ENCODE measurements around the gene SCD5.
"Not testable (repeated sequence)": the region's sequence is repeated elsewhere in the genome, so short reads cannot be mapped to it uniquely, and the experiment has no call there.

Gene SCD5

DNA sequence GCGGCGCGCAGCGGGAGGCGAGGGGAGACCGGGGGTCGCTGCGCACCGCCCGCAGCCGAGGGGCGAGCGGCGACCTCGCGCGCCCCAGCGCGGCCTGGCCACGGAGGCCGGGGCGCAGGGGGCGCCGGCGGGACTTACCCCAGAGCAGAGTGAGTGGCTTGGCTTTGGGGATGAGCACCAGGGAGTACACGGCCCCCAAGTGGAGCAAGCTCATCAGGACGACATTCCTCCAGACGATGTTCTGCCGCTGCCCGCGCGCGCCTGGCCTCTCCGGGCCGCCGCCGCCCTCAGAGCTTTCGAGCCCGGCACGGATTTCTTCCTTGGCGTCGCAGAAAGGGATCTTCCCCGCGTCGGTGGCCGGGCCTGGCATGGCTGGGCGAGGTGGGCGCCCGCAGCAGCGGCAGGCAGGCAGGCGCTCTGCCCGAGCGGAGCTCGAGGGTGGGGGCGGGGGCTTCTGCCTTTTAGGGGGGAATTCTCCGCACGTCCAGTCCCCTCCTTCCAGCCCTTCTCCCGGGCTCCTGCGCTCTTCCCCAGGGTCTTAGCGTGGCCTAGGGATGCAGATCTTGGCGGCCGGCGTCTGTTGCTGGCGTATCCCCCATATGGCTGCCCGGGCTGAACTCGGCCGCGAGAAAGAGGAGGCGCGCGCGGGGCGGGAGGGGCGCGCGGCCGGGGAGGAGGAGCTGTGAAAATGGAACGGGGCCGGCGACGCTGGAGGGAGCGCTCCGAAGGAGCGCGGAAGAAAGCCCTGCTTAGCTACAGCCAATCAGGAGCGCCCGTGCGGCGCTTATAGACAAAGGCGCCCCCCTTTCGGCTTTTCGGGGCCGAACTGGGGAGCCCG lies at the start of gene SCD5:
Gene SCD5, minus strand, starts transcription at position 629 of the 838 bp plus-strand sequence. Its CDS starts 259 bp downstream, at position 370.
- Histone ChIP-seq H3K4me1 (ENCODE audit: insufficient read depth, low read length) (peaks cover 4% of the 10 kb centered on the region; the same call in 1 of the 2 replicates), H3K36me3 (ENCODE audit: insufficient read depth, low read length) (no peaks in the 10 kb centered on the region), H3K9me3 (ENCODE audit: control insufficient read depth, insufficient read depth, low read length) (no peaks in the 10 kb centered on the region), H3K9ac (ENCODE audit: low read depth, low read length) (peak within 1 kb of the TSS; percentile 69)

DNA sequence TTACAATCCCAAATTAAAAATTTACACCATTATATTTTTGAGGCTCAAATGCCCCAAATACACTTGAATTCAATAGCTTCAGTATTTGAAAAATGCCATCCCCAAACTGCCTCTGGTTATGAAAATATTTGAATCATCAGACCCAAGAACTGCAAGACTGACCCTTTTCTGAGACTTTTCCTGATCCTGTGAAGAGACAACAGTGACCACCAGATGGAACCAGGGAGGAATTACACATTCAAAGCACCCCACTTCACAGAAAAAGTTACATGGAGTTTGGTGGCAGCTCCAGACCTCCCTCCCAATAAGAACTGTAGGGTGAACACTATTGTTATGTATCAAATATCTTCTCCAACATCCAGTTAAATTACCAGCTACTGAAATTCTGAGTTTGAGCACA lies 44.0 kb upstream of the SCD5 start:
- Histone ChIP-seq H3K9me3 (ENCODE audit: control insufficient read depth, insufficient read depth, low read length) (no peaks in the 10 kb centered on the region), H3K4me1 (ENCODE audit: insufficient read depth, low read length) (no peaks in the 10 kb centered on the region), H3K36me3 (ENCODE audit: insufficient read depth, low read length) (peaks cover 20% of the 10 kb centered on the region), H3K9ac (ENCODE audit: low read depth, low read length) (no peak overlapping the region)

DNA sequence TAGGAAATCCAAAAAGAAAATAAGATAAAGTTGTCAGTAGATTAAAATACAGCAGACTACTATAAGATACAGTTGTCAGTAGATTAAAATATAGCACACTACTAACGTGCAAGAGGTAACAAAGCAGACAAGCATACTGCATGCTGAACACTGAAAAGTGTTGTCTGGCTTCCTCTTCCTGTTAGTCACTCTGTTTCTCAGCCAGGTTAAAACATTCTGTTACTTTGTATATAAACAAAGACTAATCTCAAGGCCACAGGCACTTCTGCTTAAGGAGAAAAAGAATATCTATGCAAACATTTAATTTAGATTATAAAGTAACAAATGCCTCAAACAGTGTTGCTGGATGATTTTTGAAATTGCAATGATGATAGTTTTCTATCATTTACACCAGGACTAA lies 41.0 kb upstream of the SCD5 start:
- no peak overlapping the region for H3K9ac ChIP-seq (ENCODE audit: low read depth, low read length)
- H3K36me3 ChIP-seq (ENCODE audit: insufficient read depth, low read length), result peaks cover 20% of the 10 kb centered on the region
- H3K4me1 ChIP-seq (ENCODE audit: insufficient read depth, low read length), result no peaks in the 10 kb centered on the region
- no peaks in the 10 kb centered on the region for H3K9me3 ChIP-seq (ENCODE audit: control insufficient read depth, insufficient read depth, low read length)

DNA sequence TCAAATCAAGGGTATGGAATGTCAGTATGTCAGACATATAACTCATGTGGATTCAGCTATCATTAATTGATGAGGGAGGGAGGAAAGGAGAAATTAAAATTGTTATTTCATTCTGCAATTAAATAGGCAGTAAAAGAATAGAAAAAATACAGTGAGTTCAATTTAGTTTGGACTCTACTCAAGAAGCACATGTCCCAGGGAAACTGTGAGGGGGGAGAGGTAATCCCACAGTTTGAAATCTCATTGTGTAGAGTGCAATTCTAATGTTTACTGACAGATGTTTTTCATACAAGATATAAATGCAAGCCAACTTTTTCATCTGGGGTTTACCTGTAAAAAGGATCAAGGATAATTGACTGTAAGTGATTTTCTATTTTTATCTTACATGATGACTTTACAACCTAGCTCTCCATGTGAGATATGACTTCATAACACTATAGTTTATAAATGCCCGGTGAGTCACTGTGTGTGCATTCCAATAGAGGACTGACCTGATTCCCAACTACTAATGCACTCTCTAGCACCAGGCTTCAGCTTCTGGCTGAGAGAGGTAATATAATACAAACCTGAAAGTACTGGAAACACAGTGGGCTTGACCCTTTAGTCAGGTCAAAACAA lies 35.2 kb upstream of the SCD5 start:
- Histone ChIP-seq H3K4me1 (ENCODE audit: insufficient read depth, low read length) (no peaks in the 10 kb centered on the region), H3K9ac (ENCODE audit: low read depth, low read length) (no peak overlapping the region), H3K36me3 (ENCODE audit: insufficient read depth, low read length) (peaks cover 5% of the 10 kb centered on the region), H3K9me3 (ENCODE audit: control insufficient read depth, insufficient read depth, low read length) (no peaks in the 10 kb centered on the region)

DNA sequence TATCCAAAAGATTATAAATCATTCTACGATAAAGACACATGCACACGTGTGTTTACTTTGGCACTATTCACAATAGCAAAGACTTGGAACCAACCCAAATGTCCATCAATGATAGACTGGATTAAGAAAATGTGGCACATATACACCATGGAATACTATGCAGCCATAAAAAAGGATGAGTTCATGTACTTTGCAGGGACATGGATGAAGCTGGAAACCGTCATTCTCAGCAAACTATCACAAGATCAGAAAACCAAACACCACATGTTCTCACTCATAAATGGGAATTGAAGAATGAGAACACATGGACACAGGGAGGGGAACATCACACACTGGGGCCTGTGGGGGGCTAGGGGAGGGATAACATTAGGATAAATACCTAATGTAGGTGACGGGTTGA lies 34.5 kb upstream of the SCD5 start:
- H3K9ac ChIP-seq (ENCODE audit: low read depth, low read length); H3K9me3 ChIP-seq (ENCODE audit: control insufficient read depth, insufficient read depth, low read length); H3K4me1 ChIP-seq (ENCODE audit: insufficient read depth, low read length): not testable (repeated sequence)
- peaks cover 11% of the 10 kb centered on the region for H3K36me3 ChIP-seq (ENCODE audit: insufficient read depth, low read length)

DNA sequence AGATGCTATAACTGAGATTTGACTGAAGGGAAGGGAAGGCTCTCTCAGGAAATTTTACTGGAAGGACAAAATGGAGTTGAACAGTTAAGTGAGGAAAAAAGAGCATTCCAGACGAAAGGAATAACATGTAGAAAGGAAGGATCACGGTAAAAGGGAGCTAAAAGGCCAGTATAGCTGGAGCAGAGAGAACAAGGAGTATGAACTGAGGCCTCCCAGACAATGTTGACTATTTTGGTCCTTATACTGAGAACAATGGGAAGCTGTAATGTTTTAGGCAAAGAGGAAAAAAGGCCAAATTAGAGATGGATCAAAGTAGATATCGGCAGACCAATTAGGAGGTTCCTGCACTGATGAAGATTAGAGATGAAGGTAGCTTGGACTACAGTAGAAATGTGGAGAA lies 26.8 kb upstream of the SCD5 start:
- H3K36me3 ChIP-seq (ENCODE audit: insufficient read depth, low read length), result peaks cover 44% of the 10 kb centered on the region

DNA sequence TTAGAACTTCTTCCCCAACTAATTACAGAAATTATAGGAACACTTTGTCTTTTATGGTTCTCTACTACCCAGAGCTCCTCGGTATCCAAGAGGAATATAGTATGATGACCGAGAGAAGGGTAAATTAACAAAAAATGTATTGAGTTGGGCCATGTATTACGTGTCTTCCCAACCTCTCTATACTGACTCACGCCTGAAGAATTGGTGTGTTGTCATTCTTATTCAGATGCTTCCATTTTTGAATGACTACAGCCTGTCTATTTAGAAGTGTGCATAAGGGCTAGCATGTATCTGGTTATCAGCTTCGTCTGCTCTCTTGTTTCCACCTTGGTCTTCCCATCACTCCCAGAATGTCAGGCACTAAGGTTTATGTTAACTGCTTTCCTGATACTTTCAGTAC lies 24.5 kb upstream of the SCD5 start:
- peaks cover 40% of the 10 kb centered on the region for H3K36me3 ChIP-seq (ENCODE audit: insufficient read depth, low read length)
- no peak overlapping the region for H3K9ac ChIP-seq (ENCODE audit: low read depth, low read length)
- H3K4me1 ChIP-seq (ENCODE audit: insufficient read depth, low read length), result no peaks in the 10 kb centered on the region
- H3K9me3 ChIP-seq (ENCODE audit: control insufficient read depth, insufficient read depth, low read length), result no peaks in the 10 kb centered on the region

More for the DNA sequence above, 26.8 kb upstream of the SCD5 start:
- Histone ChIP-seq H3K9me3 (ENCODE audit: control insufficient read depth, insufficient read depth, low read length) (no peaks in the 10 kb centered on the region), H3K9ac (ENCODE audit: low read depth, low read length) (no peak overlapping the region), H3K4me1 (ENCODE audit: insufficient read depth, low read length) (no peaks in the 10 kb centered on the region)

DNA sequence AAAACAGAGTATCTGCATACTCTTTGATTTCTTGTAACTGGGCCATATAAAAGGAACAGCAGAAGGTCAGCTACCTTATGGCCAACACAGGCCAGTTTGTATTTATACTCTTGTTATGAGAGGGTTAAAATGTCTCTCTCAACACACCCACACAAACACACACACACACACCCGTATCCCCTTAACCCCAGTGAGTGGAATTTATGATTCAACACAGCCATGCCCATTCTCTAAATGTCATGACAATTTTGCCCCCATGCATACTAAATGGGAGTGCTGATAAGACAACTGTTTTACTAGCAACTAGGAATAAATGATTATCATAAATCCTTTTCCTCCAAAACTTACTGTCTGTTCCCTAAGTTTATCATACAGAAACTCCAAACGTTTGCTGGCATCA lies 22.1 kb upstream of the SCD5 start:
- no peak overlapping the region for H3K9ac ChIP-seq (ENCODE audit: low read depth, low read length)
- H3K9me3 ChIP-seq (ENCODE audit: control insufficient read depth, insufficient read depth, low read length), result no peaks in the 10 kb centered on the region
- no peaks in the 10 kb centered on the region for H3K4me1 ChIP-seq (ENCODE audit: insufficient read depth, low read length)
- peaks cover 26% of the 10 kb centered on the region for H3K36me3 ChIP-seq (ENCODE audit: insufficient read depth, low read length)

DNA sequence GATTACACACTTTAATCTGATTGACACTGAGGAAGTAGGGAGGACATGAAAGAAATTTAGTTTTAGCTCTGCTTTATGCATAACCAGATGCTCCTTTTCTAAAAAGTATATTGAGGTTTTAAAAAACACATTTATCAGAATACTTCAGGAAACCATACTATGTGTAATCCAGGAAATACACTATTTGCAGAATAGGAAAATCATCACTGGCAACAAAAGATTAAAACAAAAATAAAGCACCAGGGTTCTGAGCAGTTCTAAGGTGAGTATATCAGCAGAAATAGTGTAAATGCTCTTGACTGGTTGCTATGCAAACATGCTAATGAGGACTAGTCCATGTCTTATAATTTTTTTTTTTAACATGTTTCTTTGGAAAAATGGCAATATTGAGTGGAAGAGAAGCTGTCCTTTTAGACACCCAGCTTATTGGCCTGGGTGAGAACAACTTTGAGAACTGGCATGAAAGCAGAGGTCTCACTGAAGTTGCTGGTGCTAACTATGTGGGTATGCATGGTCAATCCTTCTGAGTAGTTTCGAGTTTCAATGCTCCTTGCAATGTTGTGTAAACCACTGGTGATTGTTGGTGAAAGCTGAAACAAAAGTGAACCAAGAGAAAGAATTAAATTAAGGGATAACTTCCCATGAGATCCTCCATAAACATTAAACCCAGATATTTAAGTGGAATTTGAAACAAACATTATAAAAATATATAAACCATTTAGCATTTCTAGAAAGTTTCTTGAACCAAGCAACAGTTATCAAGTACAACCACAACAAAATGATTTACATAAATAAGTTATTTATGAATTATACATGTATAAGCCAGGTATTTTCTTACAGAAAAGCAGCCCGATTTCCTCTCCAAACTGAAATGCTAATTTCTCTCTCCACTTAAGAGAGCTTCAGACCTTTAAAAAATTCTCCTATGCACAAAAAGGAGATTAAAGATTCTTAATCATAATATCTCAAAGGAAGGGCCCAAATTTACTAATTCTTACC lies 20.4 kb upstream of the SCD5 start:
- no peak overlapping the region for H3K9ac ChIP-seq (ENCODE audit: low read depth, low read length)
- H3K9me3 ChIP-seq (ENCODE audit: control insufficient read depth, insufficient read depth, low read length), result no peaks in the 10 kb centered on the region
- H3K4me1 ChIP-seq (ENCODE audit: insufficient read depth, low read length), result no peaks in the 10 kb centered on the region
- H3K36me3 ChIP-seq (ENCODE audit: insufficient read depth, low read length), result peaks cover 22% of the 10 kb centered on the region

DNA sequence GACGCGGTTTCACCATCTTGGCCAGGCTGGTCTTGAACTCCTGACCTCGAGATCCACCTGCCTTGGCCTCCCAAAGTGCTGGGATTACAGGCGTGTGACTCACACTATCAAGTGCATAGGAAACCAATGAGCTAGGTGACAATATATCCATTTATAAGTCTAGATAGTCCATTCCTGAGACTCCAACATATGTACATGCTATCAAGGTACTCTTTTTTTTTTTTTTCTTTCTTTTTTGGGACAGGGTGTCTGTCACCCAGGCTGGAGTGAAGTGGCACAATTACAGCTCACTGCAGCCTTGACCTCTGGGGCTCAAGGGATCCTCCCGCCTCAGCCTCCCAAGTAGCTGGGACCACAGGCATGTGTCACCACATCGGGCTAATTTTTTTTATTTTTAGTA lies 18.3 kb upstream of the SCD5 start:
- not testable (repeated sequence) for H3K4me1 ChIP-seq (ENCODE audit: insufficient read depth, low read length); H3K36me3 ChIP-seq (ENCODE audit: insufficient read depth, low read length); H3K9ac ChIP-seq (ENCODE audit: low read depth, low read length); H3K9me3 ChIP-seq (ENCODE audit: control insufficient read depth, insufficient read depth, low read length)

DNA sequence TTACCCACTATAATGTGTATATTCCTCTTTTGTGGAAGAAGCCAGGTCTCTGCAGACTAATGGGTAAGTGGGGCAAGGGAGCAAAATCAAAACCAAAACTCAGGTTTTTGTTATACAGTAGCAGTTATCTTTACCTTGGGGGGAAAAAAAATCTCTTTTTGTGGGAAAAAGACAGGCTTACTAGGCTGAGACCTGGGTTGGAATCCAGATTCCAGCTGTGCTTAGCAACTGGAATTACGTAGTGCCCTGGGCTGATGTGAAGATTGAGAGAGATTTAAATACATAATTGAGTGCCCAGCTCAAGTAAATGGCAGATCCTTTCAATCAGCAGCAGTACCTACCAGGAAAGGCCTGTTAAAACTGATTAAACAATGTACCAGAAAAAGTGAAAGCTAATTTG lies 15.4 kb upstream of the SCD5 start:
- Histone ChIP-seq H3K4me1 (ENCODE audit: insufficient read depth, low read length) (peaks cover 8% of the 10 kb centered on the region; the same call in 1 of the 2 replicates), H3K36me3 (ENCODE audit: insufficient read depth, low read length) (peaks cover 2% of the 10 kb centered on the region; the same call in 1 of the 2 replicates), H3K9ac (ENCODE audit: low read depth, low read length) (no peak overlapping the region), H3K9me3 (ENCODE audit: control insufficient read depth, insufficient read depth, low read length) (no peaks in the 10 kb centered on the region)

DNA sequence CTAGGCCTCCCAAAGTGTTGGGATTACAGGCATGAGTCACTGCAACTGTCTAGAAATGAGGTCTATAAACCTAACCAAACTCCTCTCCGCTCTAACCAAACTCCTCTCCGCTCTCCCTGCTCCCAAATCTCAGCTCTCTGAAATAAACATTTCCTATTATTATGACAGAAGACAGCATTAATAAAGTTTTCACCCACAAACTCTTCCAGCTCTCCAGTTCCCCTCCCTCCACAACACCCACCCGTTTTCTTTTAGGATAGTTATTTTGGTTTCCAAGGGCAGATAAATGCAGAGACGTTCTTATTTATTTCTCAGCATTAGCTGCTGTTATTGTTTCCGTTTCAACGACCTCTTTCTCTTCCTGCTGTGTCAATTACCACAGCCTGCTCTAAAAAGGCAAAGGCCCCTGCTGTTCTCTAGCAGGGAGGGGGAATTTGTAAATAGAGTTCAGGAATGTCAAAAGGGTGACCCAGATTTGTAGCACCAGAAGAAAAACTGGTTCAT lies 13.3 kb upstream of the SCD5 start:
- H3K36me3 ChIP-seq (ENCODE audit: insufficient read depth, low read length), result no peaks in the 10 kb centered on the region; the same call in 1 of the 2 replicates
- no peak overlapping the region for H3K9ac ChIP-seq (ENCODE audit: low read depth, low read length)
- H3K4me1 ChIP-seq (ENCODE audit: insufficient read depth, low read length), result peaks cover 8% of the 10 kb centered on the region; the same call in 1 of the 2 replicates
- H3K9me3 ChIP-seq (ENCODE audit: control insufficient read depth, insufficient read depth, low read length), result no peaks in the 10 kb centered on the region

DNA sequence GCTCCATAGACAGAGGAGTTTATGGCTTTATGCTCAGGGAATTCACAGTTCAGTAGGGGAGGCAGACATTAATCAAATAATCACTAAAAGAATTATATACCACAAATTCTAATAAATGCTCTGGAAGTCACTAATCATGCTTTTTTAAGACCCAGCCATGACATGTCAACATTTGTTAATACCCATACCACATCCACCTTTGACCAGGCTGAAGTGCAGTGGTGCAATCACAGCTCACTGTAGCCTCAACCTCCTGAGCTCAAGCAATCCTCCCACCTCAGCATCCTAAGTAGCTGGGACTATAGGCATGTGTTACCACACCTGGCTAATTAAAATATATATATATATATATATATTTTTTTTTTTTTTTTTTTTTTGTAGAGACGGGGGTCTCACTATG lies 12.8 kb upstream of the SCD5 start:
- no peak overlapping the region for H3K9ac ChIP-seq (ENCODE audit: low read depth, low read length)
- H3K36me3 ChIP-seq (ENCODE audit: insufficient read depth, low read length), result no peaks in the 10 kb centered on the region
- no peaks in the 10 kb centered on the region for H3K9me3 ChIP-seq (ENCODE audit: control insufficient read depth, insufficient read depth, low read length)
- H3K4me1 ChIP-seq (ENCODE audit: insufficient read depth, low read length), result peaks cover 8% of the 10 kb centered on the region; the same call in 1 of the 2 replicates

DNA sequence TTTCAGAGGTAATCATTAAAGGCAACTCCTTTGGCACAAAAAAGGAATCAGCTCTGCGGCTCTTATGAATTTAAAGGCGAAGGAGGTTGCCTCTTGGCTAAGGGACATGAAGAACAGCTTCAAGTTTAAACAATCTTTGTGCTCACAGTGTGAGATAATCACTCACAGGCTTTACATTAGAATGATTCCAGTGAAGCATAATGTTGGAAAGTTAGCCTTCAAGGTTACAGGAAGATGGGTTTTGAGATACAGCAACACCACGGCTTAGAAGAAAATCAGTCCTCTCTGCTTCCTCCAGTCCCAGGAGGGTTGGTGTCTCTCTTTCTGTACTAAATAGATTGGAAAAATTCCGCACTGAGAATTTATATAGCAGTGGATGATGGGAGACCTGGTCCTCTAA lies 11.6 kb upstream of the SCD5 start:
- H3K4me1 ChIP-seq (ENCODE audit: insufficient read depth, low read length), result peaks cover 8% of the 10 kb centered on the region; the same call in 1 of the 2 replicates
- H3K9ac ChIP-seq (ENCODE audit: low read depth, low read length), result no peak overlapping the region
- no peaks in the 10 kb centered on the region for H3K9me3 ChIP-seq (ENCODE audit: control insufficient read depth, insufficient read depth, low read length)
- H3K36me3 ChIP-seq (ENCODE audit: insufficient read depth, low read length), result no peaks in the 10 kb centered on the region

Data from ES-I3 (cell line).